Measurements from ENCODE around the gene PCNX3. TPM values are rescaled to one million over a fixed set of nuclear protein-coding genes. Genes with fewer than 3 reads are reported as not detected.

PCNX3 gene
- total and polyA plus RNA-seq, 2 of the 13 experiments (the other 11 are each of a cell fraction or from before 2014, with no cell fraction given): 16.2 to 23.0 TPM

GRCh38 chr11:65578134-65578533 is 37.4 kb upstream of the PCNX3 start:
- Histone ChIP-seq H3K27me3 (ENCODE audit: control insufficient read depth in 1 of 2, insufficient read depth in 2 of 2, low read length in 2 of 2) (no peaks in the 10 kb centered on the region), H3K36me3 (replicated peaks in 1 of 2; ENCODE audit: control insufficient read depth in 1 of 2, insufficient read depth in 2 of 2, low read length in 2 of 2) (peaks cover 2 to 9% of the 10 kb centered on the region in 2 experiments; a peak in 2 of 5 replicates), H3K9me3 (ENCODE audit: low read length) (no peaks in the 10 kb centered on the region), H3K4me2 (ENCODE audit: low read depth, low read length) (no peak overlapping the region), H3K4me1 (ENCODE audit: insufficient read depth, low read length) (peaks cover 48% of the 10 kb centered on the region), H3K4me3 (replicated peaks in 1 of 3; ENCODE audit: insufficient read depth in 1 of 3, low read depth in 2 of 3, low read length in 3 of 3) (no peak overlapping the region), H4K20me1 (ENCODE audit: insufficient read depth, low read length) (no peaks in the 10 kb centered on the region), H3K9ac (ENCODE audit: insufficient read depth, low read depth, low read length) (no peak overlapping the region), H3K79me2 (ENCODE audit: insufficient read depth, low read length) (peaks cover 1% of the 10 kb centered on the region), H3K27ac (ENCODE audit: extremely low read length, insufficient read depth, low read length) (no peak overlapping the region), H2AFZ (ENCODE audit: low read length) (no peak overlapping the region)
- CTCF ChIA-PET (ENCODE audit: low intra/inter-chr PET ratio, low total read pairs): no interaction called here
- POLR2A ChIA-PET: interaction anchor here (1.3 to 2.1 kb wide), 5 partner anchors 10 to 36 kb away, joined by 3 to 11 read pairs (median 7); partner anchors contain the start of gene MAP3K11
- in situ Hi-C loops (cut with HindIII; ENCODE audit: extremely low pct_ligation_motif_present, low pct_unique_long_range_greater_than_20kb): loop anchor here (5.0 kb wide), 1 partner anchor 34 kb away; the partner anchor contains the start of gene MAP3K11
- BruUV-seq (replicated peaks): no TSS peak
- DNase-seq (ENCODE audit: low spot score): no peak
- intact Hi-C loops (cut with micrococcal nuclease; ENCODE audit: unreplicated experiment): no loop called here
- ATAC-seq: no peak
- TF ChIP-seq ZSCAN22 (CRISPR knock-in tag; IDR thresholded peaks at IDR 0.05): no peak
- no peak for TF ChIP-seq ZNF101 (CRISPR knock-in tag; IDR thresholded peaks at IDR 0.05; ENCODE audit: borderline replicate concordance, low read depth)
- TF ChIP-seq HNRNPK (IDR thresholded peaks at IDR 0.05; ENCODE audit: low read depth, low read length, poor library complexity, severe bottlenecking): no peak
- no peak for TF ChIP-seq SMAD9 (CRISPR knock-in tag; IDR thresholded peaks at IDR 0.05)
- TF ChIP-seq ZGPAT (CRISPR knock-in tag; IDR thresholded peaks at IDR 0.05): no peak
- no peak for TF ChIP-seq TGIF2 (CRISPR knock-in tag; IDR thresholded peaks at IDR 0.05)
- TF ChIP-seq ZNF570 (CRISPR knock-in tag; IDR thresholded peaks at IDR 0.05; ENCODE audit: borderline replicate concordance): no peak
- TF ChIP-seq TMF1 (CRISPR knock-in tag; IDR thresholded peaks at IDR 0.05; ENCODE audit: low read depth): no peak
- no peak for TF ChIP-seq MTA3 (CRISPR knock-in tag; IDR thresholded peaks at IDR 0.05)
- no peak for TF ChIP-seq NR0B2 (CRISPR knock-in tag; IDR thresholded peaks at IDR 0.05)
- TF ChIP-seq ZBTB7B (CRISPR knock-in tag; IDR thresholded peaks at IDR 0.05): no peak
- no peak for TF ChIP-seq MYNN (CRISPR knock-in tag; IDR thresholded peaks at IDR 0.05; ENCODE audit: low read depth)
- 95% methylated on average over 7 of the region's 7 CpGs for WGBS (ENCODE audit: low lambda C conversion rate)
- FAIRE-seq: no peak
